ENCODE results near the gene SLC24A4.

- TF ChIP-seq CTCF (conservative IDR thresholded peaks at IDR 0.05 in 1 of 2, IDR thresholded peaks at IDR 0.05 in 1 of 2; ENCODE audit: extremely low read depth in 1 of 2, insufficient read depth in 1 of 2, low read depth in 1 of 2, low read length in 2 of 2) (no peak), EZH2 (IDR thresholded peaks at IDR 0.05; ENCODE audit: borderline replicate concordance, low read length) (no peak)
These were observed 147.2 kb downstream of the SLC24A4 start for GRCh38 chr14:92470215-92470614.
